ENCODE data around the gene PLXNC1.
"Not testable (repeated sequence)": the region's sequence is repeated elsewhere in the genome, so short reads cannot be mapped to it uniquely, and the experiment has no call there.

Gene PLXNC1

GRCh38 chr12:94284859-94285258 is 136.5 kb downstream of the PLXNC1 start:
- DNase-seq (ENCODE audit: extremely low read depth in 1 of 2, low read depth in 1 of 2), result no peak

GRCh38 chr12:94285943-94286582 is 137.7 kb downstream of the PLXNC1 start:
- no peak for DNase-seq (ENCODE audit: extremely low read depth in 1 of 2, low read depth in 1 of 2)

- DNase-seq (ENCODE audit: extremely low read depth in 1 of 2, low read depth in 1 of 2), result no peak
Observed at GRCh38 chr12:94286583-94287244, 138.3 kb downstream of the PLXNC1 start.

GRCh38 chr12:94287245-94287628 is 138.9 kb downstream of the PLXNC1 start:
- no peak for DNase-seq (ENCODE audit: extremely low read depth in 1 of 2, low read depth in 1 of 2)

- no peak for DNase-seq (ENCODE audit: extremely low read depth in 1 of 2, low read depth in 1 of 2)
Observed at GRCh38 chr12:94289461-94290312, 141.3 kb downstream of the PLXNC1 start.

GRCh38 chr12:94290353-94290752 is 142.0 kb downstream of the PLXNC1 start:
- DNase-seq (ENCODE audit: extremely low read depth in 1 of 2, low read depth in 1 of 2), result no peak

- no peak for DNase-seq (ENCODE audit: extremely low read depth in 1 of 2, low read depth in 1 of 2)
Observed at GRCh38 chr12:94297096-94297699, 148.8 kb downstream of the PLXNC1 start.

GRCh38 chr12:94297876-94298505 is 149.6 kb downstream of the PLXNC1 start:
- DNase-seq (ENCODE audit: extremely low read depth in 1 of 2, low read depth in 1 of 2), result no peak

- no peak for DNase-seq (ENCODE audit: extremely low read depth in 1 of 2, low read depth in 1 of 2)
Observed at GRCh38 chr12:94299846-94300245, 151.5 kb downstream of the PLXNC1 start.

GRCh38 chr12:94304012-94304411 is 155.6 kb downstream of the PLXNC1 start:
- no peak for DNase-seq (ENCODE audit: extremely low read depth in 1 of 2, low read depth in 1 of 2)

- DNase-seq (ENCODE audit: extremely low read depth in 1 of 2, low read depth in 1 of 2), result no peak
Observed at GRCh38 chr12:94304566-94305061, 156.2 kb downstream of the PLXNC1 start.

GRCh38 chr12:94305130-94305957 is 157.0 kb downstream of the PLXNC1 start:
- DNase-seq (ENCODE audit: extremely low read depth in 1 of 2, low read depth in 1 of 2), result peak; percentile 19 to 43

- DNase-seq (ENCODE audit: extremely low read depth in 1 of 2, low read depth in 1 of 2), result no peak
Observed at GRCh38 chr12:94308612-94309011, 160.2 kb downstream of the PLXNC1 start.

GRCh38 chr12:94309373-94309772 is 161.0 kb downstream of the PLXNC1 start:
- no peak for DNase-seq (ENCODE audit: extremely low read depth in 1 of 2, low read depth in 1 of 2)

- DNase-seq (ENCODE audit: extremely low read depth in 1 of 2, low read depth in 1 of 2), result no peak
Observed at GRCh38 chr12:94312378-94312777, 164.0 kb downstream of the PLXNC1 start.

GRCh38 chr12:94316600-94316999 is 168.2 kb downstream of the PLXNC1 start:
- DNase-seq (ENCODE audit: extremely low read depth in 1 of 2, low read depth in 1 of 2), result not testable (repeated sequence)

GRCh38 chr12:94318181-94318580 is 169.8 kb downstream of the PLXNC1 start:
- DNase-seq (ENCODE audit: extremely low read depth in 1 of 2, low read depth in 1 of 2), result no peak

- no peak for DNase-seq (ENCODE audit: extremely low read depth in 1 of 2, low read depth in 1 of 2)
Observed at GRCh38 chr12:94320109-94320508, 171.7 kb downstream of the PLXNC1 start.

GRCh38 chr12:94322346-94322745 is 174.0 kb downstream of the PLXNC1 start:
- DNase-seq (ENCODE audit: extremely low read depth in 1 of 2, low read depth in 1 of 2), result no peak

GRCh38 chr12:94326234-94326633 is 177.9 kb downstream of the PLXNC1 start:
- DNase-seq (ENCODE audit: extremely low read depth in 1 of 2, low read depth in 1 of 2), result no peak
